ENCODE measurements around the gene SH3PXD2A.

DNA sequence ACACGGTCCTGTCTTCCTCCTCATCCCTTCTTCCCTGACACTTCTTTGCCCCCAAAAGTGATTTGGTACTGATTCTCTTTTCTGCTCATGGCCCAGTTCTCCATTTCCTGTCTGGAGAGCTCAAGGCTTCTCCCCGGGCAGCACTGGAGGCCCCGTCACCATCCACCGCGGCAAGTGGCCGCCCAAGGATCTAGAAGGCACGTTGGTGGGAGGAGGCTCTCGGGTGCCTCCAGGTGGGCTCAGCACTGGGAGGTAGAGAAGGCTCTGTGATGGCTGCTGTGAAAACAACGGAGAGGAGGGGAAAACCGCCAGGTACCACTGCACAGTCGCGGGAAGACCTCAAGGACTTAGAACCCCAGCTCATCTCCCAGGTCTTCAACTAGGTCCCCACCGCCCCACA, 227.5 kb downstream of the SH3PXD2A start:
- TF ChIP-seq, protein P1, sequence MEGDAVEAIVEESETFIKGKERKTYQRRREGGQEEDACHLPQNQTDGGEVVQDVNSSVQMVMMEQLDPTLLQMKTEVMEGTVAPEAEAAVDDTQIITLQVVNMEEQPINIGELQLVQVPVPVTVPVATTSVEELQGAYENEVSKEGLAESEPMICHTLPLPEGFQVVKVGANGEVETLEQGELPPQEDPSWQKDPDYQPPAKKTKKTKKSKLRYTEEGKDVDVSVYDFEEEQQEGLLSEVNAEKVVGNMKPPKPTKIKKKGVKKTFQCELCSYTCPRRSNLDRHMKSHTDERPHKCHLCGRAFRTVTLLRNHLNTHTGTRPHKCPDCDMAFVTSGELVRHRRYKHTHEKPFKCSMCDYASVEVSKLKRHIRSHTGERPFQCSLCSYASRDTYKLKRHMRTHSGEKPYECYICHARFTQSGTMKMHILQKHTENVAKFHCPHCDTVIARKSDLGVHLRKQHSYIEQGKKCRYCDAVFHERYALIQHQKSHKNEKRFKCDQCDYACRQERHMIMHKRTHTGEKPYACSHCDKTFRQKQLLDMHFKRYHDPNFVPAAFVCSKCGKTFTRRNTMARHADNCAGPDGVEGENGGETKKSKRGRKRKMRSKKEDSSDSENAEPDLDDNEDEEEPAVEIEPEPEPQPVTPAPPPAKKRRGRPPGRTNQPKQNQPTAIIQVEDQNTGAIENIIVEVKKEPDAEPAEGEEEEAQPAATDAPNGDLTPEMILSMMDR (conservative IDR thresholded peaks at IDR 0.05), result no peak
- no peak for TF ChIP-seq ZFX (IDR thresholded peaks at IDR 0.05)

Data from C4-2B (cell line).